ENCODE results near the gene RALGAPA2. TPM values are rescaled to one million over a fixed set of nuclear protein-coding genes. Genes with fewer than 3 reads are reported as not detected.

Gene RALGAPA2
- total RNA-seq, 1 donor from 2014 or later: 15.2 TPM

- Mint-ChIP-seq H3K4me3 (ENCODE audit: unreplicated experiment) (no peak overlapping the region), H3K36me3 (ENCODE audit: unreplicated experiment) (no peaks in the 10 kb centered on the region), H3K27me3 (ENCODE audit: unreplicated experiment) (no peaks in the 10 kb centered on the region), H3K4me1 (ENCODE audit: unreplicated experiment) (peaks cover 31% of the 10 kb centered on the region), H3K27ac (ENCODE audit: unreplicated experiment) (no peak overlapping the region), H3K9me3 (ENCODE audit: unreplicated experiment) (no peaks in the 10 kb centered on the region)
- DNase-seq (ENCODE audit: extremely low spot score, unreplicated experiment): no peak
- TF ChIP-seq CTCF (IDR thresholded peaks at IDR 0.05): no peak
Measured at GRCh38 chr20:20663841-20664240, 48.6 kb downstream of the RALGAPA2 start.

- no peaks in the 10 kb centered on the region for H3K9me3 Mint-ChIP-seq (ENCODE audit: unreplicated experiment)
- no peak overlapping the region for H3K4me3 Mint-ChIP-seq (ENCODE audit: unreplicated experiment)
- H3K4me1 Mint-ChIP-seq (ENCODE audit: unreplicated experiment): peaks cover 53% of the 10 kb centered on the region
- peak overlapping the region; percentile 79 for H3K27ac Mint-ChIP-seq (ENCODE audit: unreplicated experiment)
- no peak for DNase-seq (ENCODE audit: extremely low spot score, unreplicated experiment)
- no peaks in the 10 kb centered on the region for H3K36me3 Mint-ChIP-seq (ENCODE audit: unreplicated experiment)
- TF ChIP-seq CTCF (IDR thresholded peaks at IDR 0.05): no peak
- H3K27me3 Mint-ChIP-seq (ENCODE audit: unreplicated experiment): no peaks in the 10 kb centered on the region
Measured at GRCh38 chr20:20658871-20659431, 53.5 kb downstream of the RALGAPA2 start.

GRCh38 chr20:20658123-20658522 lies 54.3 kb downstream of the RALGAPA2 start:
- TF ChIP-seq CTCF (IDR thresholded peaks at IDR 0.05): no peak
- no peaks in the 10 kb centered on the region for H3K9me3 Mint-ChIP-seq (ENCODE audit: unreplicated experiment)
- H3K27me3 Mint-ChIP-seq (ENCODE audit: unreplicated experiment): no peaks in the 10 kb centered on the region
- peaks cover 49% of the 10 kb centered on the region for H3K4me1 Mint-ChIP-seq (ENCODE audit: unreplicated experiment)
- peak overlapping the region; percentile 79 for H3K27ac Mint-ChIP-seq (ENCODE audit: unreplicated experiment)
- DNase-seq (ENCODE audit: extremely low spot score, unreplicated experiment): no peak
- H3K4me3 Mint-ChIP-seq (ENCODE audit: unreplicated experiment): no peak overlapping the region
- H3K36me3 Mint-ChIP-seq (ENCODE audit: unreplicated experiment): no peaks in the 10 kb centered on the region

- Mint-ChIP-seq H3K36me3 (ENCODE audit: unreplicated experiment) (no peaks in the 10 kb centered on the region), H3K27ac (ENCODE audit: unreplicated experiment) (no peak overlapping the region), H3K27me3 (ENCODE audit: unreplicated experiment) (no peaks in the 10 kb centered on the region), H3K4me1 (ENCODE audit: unreplicated experiment) (peaks cover 43% of the 10 kb centered on the region), H3K4me3 (ENCODE audit: unreplicated experiment) (no peak overlapping the region), H3K9me3 (ENCODE audit: unreplicated experiment) (no peaks in the 10 kb centered on the region)
- TF ChIP-seq CTCF (IDR thresholded peaks at IDR 0.05): no peak
- DNase-seq (ENCODE audit: extremely low spot score, unreplicated experiment): no peak
Measured at GRCh38 chr20:20657092-20657491, 55.4 kb downstream of the RALGAPA2 start.

- no peak for DNase-seq (ENCODE audit: extremely low spot score, unreplicated experiment)
- Mint-ChIP-seq H3K27ac (ENCODE audit: unreplicated experiment) (peak overlapping the region; percentile 54), H3K27me3 (ENCODE audit: unreplicated experiment) (no peaks in the 10 kb centered on the region), H3K9me3 (ENCODE audit: unreplicated experiment) (no peaks in the 10 kb centered on the region), H3K36me3 (ENCODE audit: unreplicated experiment) (no peaks in the 10 kb centered on the region), H3K4me3 (ENCODE audit: unreplicated experiment) (no peak overlapping the region), H3K4me1 (ENCODE audit: unreplicated experiment) (peaks cover 43% of the 10 kb centered on the region)
- TF ChIP-seq CTCF (IDR thresholded peaks at IDR 0.05): no peak
Measured at GRCh38 chr20:20655883-20656282, 56.6 kb downstream of the RALGAPA2 start.

Data from osteocyte (in vitro differentiated cells).